ENCODE results near the gene ZNF444. TPM values are rescaled to one million over a fixed set of nuclear protein-coding genes. Genes with fewer than 3 reads are reported as not detected.

ZNF444 gene
- 20.4 and 24.2 TPM in 2 replicates for total RNA-seq (2014; rRNA removed; shearing (Covaris generic))

DNA sequence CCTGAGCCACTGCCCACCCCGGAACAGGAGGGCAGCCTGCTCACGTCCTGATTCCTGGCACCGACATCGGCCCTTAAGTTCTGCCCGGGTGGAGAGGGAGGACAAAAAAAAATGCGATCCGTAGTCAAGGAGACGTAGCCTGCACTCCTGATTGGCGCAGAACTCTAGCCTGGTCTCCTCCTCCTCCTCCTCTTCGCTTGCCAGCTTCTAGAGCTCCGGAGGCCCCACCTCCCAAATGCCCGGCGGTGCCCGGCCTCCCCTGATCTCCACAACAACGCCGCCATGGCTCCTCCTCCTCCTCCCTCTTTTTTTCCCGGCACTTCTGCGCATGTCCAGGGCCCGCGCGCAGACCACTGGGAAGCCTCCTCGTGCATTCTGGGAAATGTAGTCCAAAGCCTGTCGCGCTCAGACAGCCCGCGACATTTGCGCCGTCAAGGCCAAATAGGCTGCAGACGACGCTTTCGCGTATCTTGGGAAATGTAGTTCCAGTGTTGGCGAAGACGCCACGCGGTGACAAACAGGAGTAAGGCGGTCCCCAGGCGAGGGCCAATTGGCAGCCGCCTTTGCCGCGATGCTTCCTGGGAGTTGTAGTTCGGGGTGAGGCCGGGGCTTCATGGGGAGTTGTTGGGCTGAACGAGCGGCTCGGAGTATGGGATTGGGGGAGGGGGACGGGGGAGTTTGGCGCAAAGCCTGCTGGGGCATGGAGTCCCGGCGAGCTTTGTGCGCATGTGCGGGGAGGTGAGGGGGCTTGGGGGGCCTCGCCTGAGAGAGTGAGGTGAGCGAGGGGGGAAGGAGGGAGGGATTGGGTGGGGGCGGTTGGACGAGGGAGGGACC lies at the start of gene ZNF444:
TSS of gene ZNF444 (plus strand) at position 705 of the 834 bp plus-strand sequence. CDS start 5,625 bp downstream, outside the sequence.

DNA sequence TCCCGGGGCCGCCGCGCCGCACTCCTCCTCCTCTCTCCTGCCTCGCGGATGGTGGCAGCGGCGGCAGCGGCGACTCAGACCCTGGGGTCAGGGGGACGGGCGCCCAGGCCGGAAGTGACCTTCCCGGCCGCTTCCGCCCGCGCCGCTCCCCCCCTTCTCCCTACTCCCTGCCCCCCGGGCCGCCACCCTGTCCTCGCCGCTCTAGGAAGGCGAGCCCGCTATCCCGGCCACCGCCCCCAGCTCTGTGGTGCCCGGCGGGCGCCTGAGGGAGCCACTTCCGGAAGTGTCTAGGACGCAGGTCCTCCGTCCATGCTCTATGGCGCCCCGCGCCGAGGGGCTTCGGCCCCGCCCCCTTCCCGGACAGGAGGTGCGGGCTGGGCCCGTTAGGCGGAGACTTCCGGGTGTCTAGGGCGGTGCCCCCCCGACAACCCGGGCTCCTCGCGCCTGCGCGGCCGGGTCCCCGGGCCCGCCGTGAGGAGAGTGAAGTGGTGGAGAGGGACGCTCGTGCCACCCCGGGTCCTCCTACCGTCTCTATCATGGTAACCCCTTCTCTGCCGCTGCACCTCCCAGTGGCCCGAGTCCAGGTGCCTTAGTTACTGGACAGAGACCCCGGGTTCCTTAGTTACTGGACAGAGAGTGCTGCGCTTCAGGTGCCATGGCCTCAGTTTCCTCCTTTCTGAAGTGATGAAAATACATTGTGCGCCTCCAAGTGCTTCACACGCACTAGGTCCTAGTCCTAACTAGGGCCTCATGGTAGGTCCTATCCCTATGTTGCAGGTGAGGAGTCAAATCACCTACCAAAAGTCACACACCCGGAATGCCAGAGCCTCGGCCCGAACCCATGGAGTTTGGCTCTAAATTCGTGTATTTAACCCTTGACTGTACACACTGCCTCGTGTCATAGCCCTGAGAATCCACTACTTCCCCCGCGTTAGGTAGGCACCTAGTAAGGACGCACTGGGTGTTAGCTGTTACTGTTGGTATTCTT lies 19.6 kb upstream of the ZNF444 start, which contains the start of gene ZNF787:
TSS of gene ZNF787 (minus strand) at position 116 of the 988 bp plus-strand sequence. CDS start 18,078 bp downstream, outside the sequence.

DNA sequence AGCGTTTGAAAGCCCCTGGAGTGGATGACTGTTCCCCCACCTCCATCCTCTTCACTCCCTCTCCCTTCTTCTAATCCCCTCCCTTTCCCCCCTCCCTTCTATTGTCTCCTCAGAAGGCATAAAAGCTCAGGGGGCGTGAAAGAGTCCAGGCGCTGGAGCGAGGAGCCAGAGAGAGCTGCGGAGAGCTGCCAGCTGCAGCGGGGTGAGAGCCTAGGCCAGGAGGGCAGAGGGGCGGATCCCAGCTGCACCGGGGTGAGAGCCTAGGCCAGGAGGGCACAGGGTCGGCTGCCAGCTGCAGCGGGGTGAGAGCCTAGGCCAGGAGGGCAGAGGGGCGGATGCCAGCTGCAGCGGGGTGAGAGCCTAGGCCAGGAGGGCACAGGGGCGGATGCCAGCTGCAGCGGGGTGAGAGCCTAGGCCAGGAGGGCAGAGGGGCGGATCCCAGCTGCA lies 34.8 kb downstream of the ZNF444 start, which contains the start of gene GALP:
TSS of gene GALP (plus strand) at position 148 of the 447 bp plus-strand sequence. CDS start 1,101 bp downstream, outside the sequence.

DNA sequence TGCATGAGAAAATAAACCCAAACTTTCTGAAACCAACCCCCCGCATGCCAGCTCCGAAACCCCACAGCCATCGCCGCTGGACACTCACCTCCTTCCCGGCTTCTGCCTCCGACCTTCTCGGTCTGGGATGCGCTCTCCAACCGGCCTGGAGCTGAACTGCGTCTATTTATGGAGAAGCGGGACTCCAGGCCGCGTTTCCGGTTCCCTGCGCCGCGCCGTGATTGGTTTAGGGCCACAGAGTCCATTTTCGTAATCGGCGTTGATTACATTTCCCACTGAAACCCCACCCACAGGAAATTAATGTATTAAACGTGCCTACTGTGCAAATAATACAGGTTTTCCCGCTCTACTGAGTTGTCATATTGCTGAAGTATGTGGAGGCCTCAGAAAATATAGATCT lies 56.6 kb downstream of the ZNF444 start, which contains the start of gene ZSCAN5B:
TSS of gene ZSCAN5B (minus strand) at position 138 of the 400 bp plus-strand sequence. CDS start 4,731 bp downstream, outside the sequence.

DNA sequence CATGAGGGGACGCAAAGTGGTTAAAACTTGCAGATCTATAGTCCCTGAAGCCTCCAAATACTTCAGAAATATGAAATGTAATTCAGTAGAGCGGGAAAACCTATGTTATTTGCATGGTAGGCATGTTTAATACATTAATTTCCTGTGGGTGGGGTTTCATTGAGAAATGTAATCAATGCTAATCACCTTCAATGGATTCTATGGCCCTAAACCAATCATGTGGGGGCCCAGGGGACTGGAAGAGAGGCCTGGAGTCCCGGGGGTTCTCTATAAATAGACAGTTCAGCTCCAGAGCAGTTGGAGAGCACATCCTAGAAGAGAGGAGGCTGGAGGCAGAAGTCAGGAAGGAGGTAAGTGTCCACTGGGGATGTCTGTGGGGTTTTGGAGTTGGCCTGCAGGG lies 60.9 kb downstream of the ZNF444 start, which contains the start of gene ZSCAN5C:
TSS of gene ZSCAN5C (plus strand) at position 301 of the 400 bp plus-strand sequence. CDS start 3,641 bp downstream, outside the sequence.

Small RNAs within 50 kb of the gene (small RNA-seq; reads per million reads assigned to genes)
- not detected for gene AC024580.2
- not detected for gene RF00019

Other genes starting within 250 kb of the ZNF444 start
- gene NLRP13, start 209.0 kb upstream of the ZNF444 start, total RNA-seq (2014; rRNA removed; shearing (Covaris generic)) = not detected in 2 replicates
- not detected in 2 replicates for gene NLRP8, start 193.5 kb upstream of the ZNF444 start, total RNA-seq (2014; rRNA removed; shearing (Covaris generic))
- 0.03 and 0.04 TPM in 2 replicates for gene NLRP5, start 154.5 kb upstream of the ZNF444 start, total RNA-seq (2014; rRNA removed; shearing (Covaris generic))
- 60.7 and 64.4 TPM in 2 replicates for gene ZNF787, start 20.0 kb upstream of the ZNF444 start, total RNA-seq (2014; rRNA removed; shearing (Covaris generic))
- not detected in 2 replicates for gene GALP, start 34.7 kb downstream of the ZNF444 start, total RNA-seq (2014; rRNA removed; shearing (Covaris generic))
- gene ZSCAN5B, start 56.5 kb downstream of the ZNF444 start, total RNA-seq (2014; rRNA removed; shearing (Covaris generic)) = not detected in 2 replicates
- gene ZSCAN5C, start 61.0 kb downstream of the ZNF444 start, total RNA-seq (2014; rRNA removed; shearing (Covaris generic)) = not detected in 2 replicates
- gene EDDM13, start 131.5 kb downstream of the ZNF444 start, total RNA-seq (2014; rRNA removed; shearing (Covaris generic)) = not detected in 2 replicates
- gene ZSCAN5A, start 173.6 kb downstream of the ZNF444 start, total RNA-seq (2014; rRNA removed; shearing (Covaris generic)) = 11.4 and 11.6 TPM in 2 replicates

Measured in A375 (cell line).